Measurements from ENCODE around the gene SLC7A6.

SLC7A6 gene

DNA sequence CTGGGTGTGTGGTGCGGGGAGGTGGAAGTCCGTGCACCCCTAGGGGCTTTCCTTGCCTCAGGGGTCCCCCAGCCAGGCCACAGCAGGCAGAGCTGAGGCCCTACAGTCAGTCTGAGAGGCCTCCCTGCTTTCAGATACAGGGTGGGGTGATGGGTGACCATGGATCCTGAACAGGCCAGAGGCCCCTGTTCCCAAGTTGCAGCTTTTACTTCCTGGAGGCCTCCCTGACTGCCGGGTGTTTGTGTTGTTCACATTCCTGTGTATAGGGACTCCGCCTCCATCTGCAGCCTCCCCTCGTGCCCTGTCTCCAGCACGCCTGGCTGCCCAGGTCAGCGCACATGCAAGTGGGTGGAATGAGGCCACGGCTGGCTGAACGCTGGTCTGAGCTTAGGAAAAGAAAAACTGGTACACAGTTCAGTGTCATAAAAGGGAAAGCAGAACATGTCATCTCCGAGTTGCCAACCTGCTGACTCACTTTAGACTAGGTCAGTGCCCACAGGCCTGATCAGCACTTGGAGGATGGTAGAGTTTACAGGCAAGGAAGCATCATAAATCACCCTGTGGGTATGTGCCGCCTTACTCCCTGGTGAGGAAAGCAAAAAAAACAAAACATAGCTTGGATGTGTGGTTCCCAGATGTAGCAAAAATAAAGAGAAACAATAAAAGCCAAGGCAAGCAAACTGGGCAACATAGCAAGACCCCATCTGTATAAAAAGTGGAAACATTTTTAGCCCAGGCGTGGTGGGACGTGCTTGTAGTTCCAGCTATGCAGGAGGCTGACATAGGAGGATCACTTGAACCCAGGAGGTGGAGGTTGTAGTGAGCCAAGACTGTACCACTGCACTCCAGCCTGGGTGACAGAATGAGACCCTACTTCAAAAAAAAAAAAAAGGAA is 6.2 kb upstream of the SLC7A6 start:
- DNase-seq = no peak

- DNase-seq = no peak
Observed at GRCh38 chr16:68259007-68259825, 5.1 kb upstream of the SLC7A6 start.

DNA sequence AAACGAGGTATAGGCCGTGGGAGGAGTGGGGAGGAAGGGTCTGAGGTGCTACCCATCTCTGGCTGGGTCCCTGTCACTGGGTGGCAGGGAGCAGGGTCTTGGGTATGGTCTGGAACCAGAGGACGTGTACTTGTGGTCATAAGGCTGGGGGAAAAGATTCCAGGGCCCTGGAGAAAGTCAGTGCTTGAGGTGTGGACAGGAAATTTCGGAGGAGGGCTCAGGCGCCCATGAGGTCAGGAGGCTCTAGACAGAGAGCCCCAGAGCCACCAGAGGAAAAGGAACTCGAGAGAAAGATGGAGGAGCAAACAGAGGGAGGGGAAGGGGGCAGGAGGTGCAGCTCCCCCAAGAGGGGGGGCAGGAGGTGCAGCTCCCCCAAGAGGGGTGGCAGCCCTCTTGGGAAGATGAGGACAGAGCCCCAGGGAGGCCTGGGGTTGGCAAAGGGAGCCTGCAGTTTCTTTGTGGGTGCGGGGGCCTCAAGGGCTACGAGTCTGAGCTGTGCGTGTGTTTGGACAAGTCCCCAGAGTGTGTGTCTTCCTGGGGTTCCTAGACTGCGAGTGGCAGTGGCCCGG is 683 bp upstream of the SLC7A6 start:
- no peak for DNase-seq

GRCh38 chr16:68265078-68265920 is 973 bp downstream of the SLC7A6 start:
- peak; percentile 34 for DNase-seq

DNA sequence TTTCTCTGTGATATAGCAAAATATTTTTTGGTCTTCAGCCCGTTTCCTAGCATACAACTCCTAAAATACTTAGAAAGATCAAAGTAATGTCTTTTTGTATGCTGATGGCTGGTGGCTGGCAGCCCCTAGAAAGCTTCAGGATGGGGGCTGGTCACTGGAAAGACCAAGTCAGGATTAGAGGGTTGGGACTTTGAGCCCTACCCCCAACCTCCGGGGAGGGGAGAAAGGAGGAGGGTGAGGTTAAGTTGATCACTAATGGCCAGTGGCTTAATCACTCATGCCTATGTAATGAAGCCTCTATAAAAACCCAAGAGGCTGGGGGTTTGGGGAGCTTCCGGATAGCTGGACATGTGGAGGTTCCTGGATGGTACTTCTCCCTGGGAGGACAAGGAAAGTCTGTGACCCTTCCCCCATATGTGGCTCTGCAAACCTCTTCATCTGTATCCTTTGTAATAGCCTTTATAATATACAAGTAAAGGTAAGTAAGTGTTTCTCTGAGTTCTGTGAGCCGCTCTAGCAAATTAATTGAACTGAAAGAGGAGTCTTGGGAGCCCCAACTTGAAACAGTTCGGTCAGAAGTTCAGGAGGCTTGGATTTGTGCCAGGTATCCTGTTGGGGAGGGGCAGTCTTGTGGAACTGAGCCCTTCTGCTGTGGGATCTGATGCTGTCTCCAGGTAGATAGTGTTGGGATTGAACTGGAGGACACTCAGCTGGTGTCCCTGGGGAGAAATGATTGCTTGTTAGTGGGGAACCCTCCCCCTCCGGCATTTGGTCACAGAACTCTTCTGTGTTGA is 3.5 kb downstream of the SLC7A6 start:
- DNase-seq = no peak

- DNase-seq = no peak
Observed at GRCh38 chr16:68269793-68270192, 5.5 kb downstream of the SLC7A6 start.

DNA sequence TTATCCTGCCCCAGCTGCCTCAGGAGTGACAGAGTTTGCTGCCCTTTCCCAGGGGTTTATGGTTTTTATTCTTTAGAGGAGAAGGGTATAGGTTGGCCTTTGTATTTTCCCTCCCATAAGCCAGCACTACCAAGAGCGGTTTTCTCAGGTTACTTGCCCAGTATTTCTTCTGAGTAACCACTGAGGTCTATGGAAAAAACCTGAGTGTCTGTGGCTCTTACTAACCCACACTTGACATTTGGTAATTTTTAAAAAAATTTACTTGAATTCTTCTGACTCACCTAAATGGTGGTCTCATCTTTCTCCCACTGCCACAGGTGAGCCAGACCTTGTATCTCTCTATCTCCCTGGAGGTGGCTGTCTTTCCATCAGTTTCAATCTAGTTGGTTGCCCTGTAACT is 6.0 kb downstream of the SLC7A6 start:
- no peak for DNase-seq

- DNase-seq = peak; percentile 86
Observed at GRCh38 chr16:68272507-68273209, 8.3 kb downstream of the SLC7A6 start.

- DNase-seq = no peak
Observed at GRCh38 chr16:68273459-68273858, 9.1 kb downstream of the SLC7A6 start.

GRCh38 chr16:68273896-68274295 is 9.6 kb downstream of the SLC7A6 start:
- DNase-seq = no peak

DNA sequence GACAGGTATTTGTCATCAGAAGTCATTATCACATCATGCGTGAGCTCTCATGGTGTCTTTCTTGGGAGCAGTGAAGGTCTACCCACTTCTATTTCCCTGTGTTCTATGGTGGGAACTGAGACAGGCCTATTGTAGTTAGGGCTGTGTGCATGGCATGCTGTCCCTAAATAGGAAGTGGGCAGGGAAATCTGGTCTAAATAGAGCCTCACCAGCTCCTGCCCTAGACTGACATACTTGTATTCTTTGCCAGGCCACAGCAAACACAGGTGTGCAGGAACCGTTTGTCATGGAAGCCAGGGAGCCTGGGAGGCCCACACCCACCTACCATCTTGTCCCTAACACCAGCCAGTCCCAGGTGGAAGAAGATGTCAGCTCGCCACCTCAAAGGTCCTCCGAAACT is 10.1 kb downstream of the SLC7A6 start:
- no peak for DNase-seq

DNA sequence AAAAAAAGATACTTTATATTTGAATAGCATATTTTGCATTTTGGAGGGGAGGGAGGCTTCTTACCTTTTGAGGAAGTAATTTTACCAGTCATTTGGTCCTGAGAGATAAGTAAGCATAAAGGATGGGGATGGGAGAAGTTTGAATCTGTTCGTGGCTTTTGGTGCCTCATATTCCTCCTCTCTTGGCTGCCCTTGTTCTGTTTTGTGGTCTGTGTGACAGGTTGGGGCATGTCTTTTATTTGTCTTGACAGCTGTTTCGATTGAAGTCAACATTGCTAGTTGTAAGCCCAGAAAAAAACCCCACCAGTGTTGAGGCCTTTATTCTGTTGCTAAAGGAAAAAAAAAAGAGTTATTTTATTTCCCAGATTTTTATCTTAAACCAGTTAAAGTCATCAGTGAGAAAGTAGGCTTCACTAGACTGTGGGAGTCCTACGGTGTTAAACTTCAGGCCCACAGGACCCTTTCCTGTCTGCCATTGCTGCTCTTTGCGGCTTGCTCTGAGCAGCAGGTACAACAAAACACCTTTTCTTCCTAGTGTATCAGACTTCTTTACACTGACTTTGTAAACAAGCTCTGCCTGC is 11.4 kb downstream of the SLC7A6 start:
- peak; percentile 67 for DNase-seq

DNA sequence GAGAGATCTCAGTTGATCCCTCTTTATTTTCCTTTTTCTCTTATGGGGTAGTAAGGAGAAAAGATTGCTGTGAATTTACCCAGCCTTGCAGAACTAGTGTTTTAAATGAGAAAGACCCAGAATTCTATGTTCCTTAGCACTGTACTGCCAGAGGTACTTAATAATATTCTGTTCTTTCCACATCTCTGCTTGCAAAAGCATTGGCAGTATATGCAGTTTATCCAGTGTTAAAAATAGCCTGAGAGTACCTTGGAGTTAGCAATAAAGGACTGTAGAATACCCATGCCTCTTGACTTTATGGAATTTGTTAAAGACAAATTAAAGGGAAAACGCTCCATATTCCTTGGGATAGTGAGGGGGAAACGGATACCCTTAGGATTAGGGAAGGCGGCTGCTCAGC is 11.9 kb downstream of the SLC7A6 start:
- no peak for DNase-seq

DNA sequence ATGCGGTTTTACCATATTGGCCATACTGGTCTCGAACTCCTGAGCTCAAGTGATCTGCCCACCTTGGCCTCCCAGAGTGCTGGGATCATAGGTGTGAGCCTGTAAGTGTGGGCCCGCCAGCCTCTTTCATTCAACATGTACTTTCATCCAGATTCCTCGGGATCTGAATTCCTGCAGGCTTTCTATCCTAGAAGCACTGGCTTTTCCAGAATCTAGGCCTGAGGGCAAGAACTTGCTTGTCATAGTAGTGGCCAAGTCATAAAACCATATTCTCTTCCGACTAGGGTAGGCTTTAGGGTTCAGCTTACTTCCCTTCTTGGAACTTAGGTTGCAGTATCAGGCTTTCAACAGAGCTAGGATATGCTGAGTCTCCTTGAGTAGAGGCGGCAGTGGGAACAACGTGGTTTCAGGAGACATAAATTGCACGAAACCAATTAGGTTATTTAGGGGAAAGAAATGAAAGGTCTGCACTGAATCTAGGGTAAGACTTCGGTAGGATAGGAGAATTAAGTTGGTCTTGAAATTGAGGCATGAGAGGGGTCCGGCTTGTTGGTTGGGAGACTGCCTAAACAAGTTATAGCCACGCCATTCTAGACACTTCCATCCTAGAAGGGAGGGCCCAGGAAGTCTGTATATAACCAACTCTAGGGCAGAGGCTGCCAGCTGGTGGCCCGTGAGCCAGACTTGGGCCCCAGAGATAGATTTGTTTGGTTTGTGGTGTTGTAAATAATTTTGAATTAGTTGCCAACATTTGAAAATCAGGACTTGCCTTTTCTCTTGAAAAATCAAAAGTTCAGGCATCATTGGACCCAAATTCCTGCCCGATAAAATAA is 15.6 kb downstream of the SLC7A6 start:
- DNase-seq = no peak

DNA sequence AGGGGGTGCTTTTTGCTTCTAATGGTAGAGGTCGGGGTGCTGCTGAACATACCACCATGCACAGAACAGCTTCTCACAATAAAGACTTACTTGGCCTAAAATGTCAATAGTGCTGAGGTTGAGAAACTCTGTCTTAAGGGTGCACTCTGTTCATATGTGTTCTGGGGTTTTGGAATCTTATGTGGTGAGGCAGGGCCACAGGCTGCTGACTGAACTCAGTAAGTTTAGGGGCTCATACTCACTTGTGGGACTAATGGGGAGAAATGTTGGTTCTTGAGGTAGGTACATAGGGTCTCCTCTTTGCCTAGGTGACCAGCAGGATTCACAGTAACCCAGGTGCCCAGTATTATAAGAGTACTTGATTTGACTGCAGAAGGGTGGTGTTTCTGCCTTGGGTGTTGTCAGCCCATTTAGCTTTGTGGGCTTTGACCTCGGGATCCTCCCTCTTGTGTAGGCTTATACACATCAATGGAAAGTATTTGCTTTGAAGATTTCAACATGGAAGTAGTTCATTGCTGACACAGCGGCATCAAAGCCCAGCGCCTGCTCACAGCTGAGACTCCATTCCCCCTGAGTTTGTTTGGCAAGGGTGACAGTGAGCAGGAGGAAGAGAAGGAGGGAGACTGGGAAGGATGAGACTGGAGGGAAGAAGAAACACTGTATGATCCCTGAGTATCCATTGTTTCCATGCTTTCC is 17.2 kb downstream of the SLC7A6 start:
- no peak for DNase-seq

DNA sequence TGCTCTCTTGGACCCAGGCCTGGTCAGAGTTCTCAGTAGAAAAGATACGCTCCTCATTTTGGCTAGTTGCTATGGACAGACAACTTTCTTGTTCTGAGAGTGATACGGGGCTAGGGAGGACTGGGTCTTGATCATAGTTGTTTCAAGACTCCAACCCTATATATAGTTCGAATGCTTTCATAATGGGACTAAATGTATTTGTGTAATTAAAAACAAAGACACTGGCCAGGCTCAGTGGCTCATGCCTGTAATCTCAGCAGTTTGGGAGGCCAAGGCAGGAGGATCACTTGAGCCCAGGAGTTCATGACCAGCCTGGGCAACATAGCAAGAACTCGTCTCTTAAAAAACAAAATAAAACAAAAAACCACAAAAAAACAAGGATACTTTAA is 17.7 kb downstream of the SLC7A6 start:
- no peak for DNase-seq

DNA sequence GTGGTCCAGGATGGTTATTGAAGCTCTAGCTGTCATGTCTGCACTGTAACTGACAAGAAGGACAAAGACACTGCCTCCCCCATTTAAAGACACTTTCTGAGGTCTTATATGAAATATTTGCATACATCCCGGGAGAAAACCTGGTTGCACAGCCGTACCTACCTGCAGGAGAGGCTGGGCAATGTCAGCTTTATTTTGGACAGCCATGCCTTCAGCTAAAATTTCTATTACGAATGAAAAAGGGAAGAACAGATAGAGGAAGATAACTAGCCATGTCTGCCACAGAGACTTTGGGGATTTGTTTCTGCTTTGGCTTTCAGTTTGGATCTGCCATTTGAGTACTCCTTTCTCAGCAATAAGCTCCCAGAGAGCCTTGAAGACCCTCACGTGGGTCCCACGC is 19.0 kb downstream of the SLC7A6 start:
- DNase-seq = no peak

DNA sequence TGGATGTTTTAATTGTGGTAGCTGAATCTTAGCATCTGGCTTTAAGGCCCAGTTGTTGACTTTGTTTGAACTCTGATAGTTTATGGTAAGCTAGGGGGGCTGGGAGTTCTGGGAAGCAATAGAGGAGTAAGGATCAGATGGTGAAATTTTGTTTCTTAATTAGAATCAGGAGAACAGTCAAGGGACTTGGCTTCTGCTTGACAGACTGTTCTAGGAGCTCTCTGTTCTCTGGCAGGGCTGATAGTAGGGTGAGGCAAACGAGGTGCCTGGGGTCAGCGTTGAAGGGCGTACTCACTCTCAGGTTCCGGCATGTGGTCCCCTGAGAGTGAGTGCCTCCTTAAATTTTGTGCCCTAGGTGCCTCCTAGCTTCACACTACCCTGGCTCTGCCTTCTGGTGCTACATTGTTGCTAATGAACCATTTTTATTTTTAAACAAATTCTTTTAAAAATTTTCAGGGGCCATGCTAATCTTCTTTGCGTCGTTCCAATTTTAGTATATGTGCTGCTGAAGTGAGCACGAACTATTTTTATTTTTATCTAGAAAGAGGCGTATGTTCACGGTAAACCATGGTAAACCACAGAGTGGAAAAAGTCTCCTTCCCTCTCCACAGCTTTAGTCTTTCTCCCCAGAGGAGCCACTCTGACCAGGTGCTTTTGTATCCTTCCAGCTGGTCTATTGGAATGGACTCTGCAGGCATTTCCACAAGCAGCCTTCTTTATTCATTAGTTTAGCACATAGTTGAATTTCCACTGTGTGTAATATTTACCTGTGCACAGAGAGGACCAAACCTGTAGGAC is 19.7 kb downstream of the SLC7A6 start:
- DNase-seq = no peak
